Measurements from ENCODE around the gene CHCHD1. TPM values are rescaled to one million over a fixed set of nuclear protein-coding genes. Genes with fewer than 3 reads are reported as not detected.
"Not testable (repeated sequence)": the region's sequence is repeated elsewhere in the genome, so short reads cannot be mapped to it uniquely, and the experiment has no call there.

CHCHD1 gene
- 10 to 100 TPM; 13.2 to 13.7 TPM for total RNA-seq
- polyA plus RNA-seq, result 10 to 100 TPM; 30.2 to 58.9 TPM
- long read RNA-seq, donor 1, transcript CHCHD1-201 (3 exons, 835 nt), result major isoform, 5 of 8 reads
- long read RNA-seq, donor 1, partial matches to known transcripts, result 0 of 8 reads
- long read RNA-seq, donor 1, other reads (novel, unspliced or antisense), result 3 of 8 reads
- long read RNA-seq, donor 2, transcript CHCHD1-201 (3 exons, 835 nt), result major isoform, 5 of 7 reads
- long read RNA-seq, donor 2, partial matches to known transcripts, result 1 of 7 reads
- long read RNA-seq, donor 2, other reads (novel, unspliced or antisense), result 0 of 7 reads

- H3K4me3 ChIP-seq (ENCODE audit: low read length in 2 of 2), result peak within 1 kb of the TSS; percentile 45 to 87
- H3K9me3 ChIP-seq (ENCODE audit: control insufficient read depth, low read length), result no peaks in the 10 kb centered on the region
- DNase-seq, result peak; percentile 96 to 98
- peaks cover 0 to 4% of the 10 kb centered on the region in 2 donors for H3K4me1 ChIP-seq (ENCODE audit: control insufficient read depth in 1 of 2, insufficient read depth in 2 of 2, low read length in 2 of 2)
- peak; percentile 89 for ATAC-seq (ENCODE audit: low FRiP score)
- H3K27ac ChIP-seq (ENCODE audit: low read depth in 1 of 2, low read length in 2 of 2), result peak within 1 kb of the TSS in 1 of 2 donors; percentile 83
- H3K27me3 ChIP-seq (ENCODE audit: control insufficient read depth in 1 of 2, insufficient read depth in 2 of 2, low read length in 1 of 2), result no peaks in the 10 kb centered on the region
- intact Hi-C loops (cut with DNase I), result no loop called here
- H3K36me3 ChIP-seq (ENCODE audit: control insufficient read depth in 1 of 2, insufficient read depth in 2 of 2, low read length in 1 of 2), result no peaks in the 10 kb centered on the region
- 0% methylated on average over 57 of the region's 57 CpGs for WGBS, 2 donors
Measured at GRCh38 chr10:73781879-73782748, at the start of gene CHCHD1. Gene CHCHD1, plus strand, starts transcription at chr10:73782048. Its CDS starts 28 bp downstream, at chr10:73782076.

- H3K36me3 ChIP-seq (ENCODE audit: control insufficient read depth in 1 of 2, insufficient read depth in 2 of 2, low read length in 1 of 2), result no peaks in the 10 kb centered on the region
- intact Hi-C loops (cut with DNase I), result loop anchor here in 1 of 2 donors (5.0 kb wide), 1 partner anchor 40 kb away; a partner anchor contains a TSS
Measured at GRCh38 chr10:73732426-73732825, 49.4 kb upstream of the CHCHD1 start.

GRCh38 chr10:73732931-73733623 is 48.8 kb upstream of the CHCHD1 start:
- no peaks in the 10 kb centered on the region for H3K36me3 ChIP-seq (ENCODE audit: control insufficient read depth in 1 of 2, insufficient read depth in 2 of 2, low read length in 1 of 2)
- H3K27ac ChIP-seq (ENCODE audit: low read depth in 1 of 2, low read length in 2 of 2), result no peak overlapping the region
- no peaks in the 10 kb centered on the region for H3K9me3 ChIP-seq (ENCODE audit: control insufficient read depth, low read length)
- no peaks in the 10 kb centered on the region for H3K4me1 ChIP-seq (ENCODE audit: control insufficient read depth in 1 of 2, insufficient read depth in 2 of 2, low read length in 2 of 2)
- ATAC-seq (ENCODE audit: low FRiP score) (no peak), DNase-seq (peak in 1 of 2 donors; percentile 43)
- H3K4me3 ChIP-seq (ENCODE audit: low read length in 2 of 2), result no peak overlapping the region
- 63% methylated on average over 68 to 84 of the region's 84 CpGs for WGBS, 2 donors
- intact Hi-C loops (cut with DNase I), result loop anchor here in 1 of 2 donors (5.0 kb wide), 1 partner anchor 39 kb away; a partner anchor contains a TSS
- H3K27me3 ChIP-seq (ENCODE audit: control insufficient read depth in 1 of 2, insufficient read depth in 2 of 2, low read length in 1 of 2), result no peaks in the 10 kb centered on the region

More at GRCh38 chr10:73732426-73732825, 49.4 kb upstream of the CHCHD1 start:
- no peak for ATAC-seq (ENCODE audit: low FRiP score)
- H3K4me3 ChIP-seq (ENCODE audit: low read length in 2 of 2), result no peak overlapping the region
- H3K27ac ChIP-seq (ENCODE audit: low read depth in 1 of 2, low read length in 2 of 2), result no peak overlapping the region
- 92 to 93% methylated on average over 20 of the region's 20 CpGs for WGBS, 2 donors
- H3K27me3 ChIP-seq (ENCODE audit: control insufficient read depth in 1 of 2, insufficient read depth in 2 of 2, low read length in 1 of 2), result no peaks in the 10 kb centered on the region
- DNase-seq, result no peak
- H3K4me1 ChIP-seq (ENCODE audit: control insufficient read depth in 1 of 2, insufficient read depth in 2 of 2, low read length in 2 of 2), result no peaks in the 10 kb centered on the region
- H3K9me3 ChIP-seq (ENCODE audit: control insufficient read depth, low read length), result no peaks in the 10 kb centered on the region

- DNase-seq (no peak), ATAC-seq (ENCODE audit: low FRiP score) (no peak)
- WGBS, 2 donors, result 83 to 87% methylated on average over 13 to 16 of the region's 16 CpGs
- intact Hi-C loops (cut with DNase I), result loop anchor here in 1 of 2 donors (5.0 kb wide), 1 partner anchor 38 kb away; a partner anchor contains a TSS
- Histone ChIP-seq H3K4me3 (ENCODE audit: low read length in 2 of 2) (no peak overlapping the region), H3K9me3 (ENCODE audit: control insufficient read depth, low read length) (no peaks in the 10 kb centered on the region), H3K27ac (ENCODE audit: low read depth in 1 of 2, low read length in 2 of 2) (no peak overlapping the region), H3K4me1 (ENCODE audit: control insufficient read depth in 1 of 2, insufficient read depth in 2 of 2, low read length in 2 of 2) (no peaks in the 10 kb centered on the region), H3K36me3 (ENCODE audit: control insufficient read depth in 1 of 2, insufficient read depth in 2 of 2, low read length in 1 of 2) (no peaks in the 10 kb centered on the region), H3K27me3 (ENCODE audit: control insufficient read depth in 1 of 2, insufficient read depth in 2 of 2, low read length in 1 of 2) (no peaks in the 10 kb centered on the region)
Measured at GRCh38 chr10:73734028-73734720, 47.7 kb upstream of the CHCHD1 start.

- no peak overlapping the region for H3K27ac ChIP-seq (ENCODE audit: low read depth in 1 of 2, low read length in 2 of 2)
- no peak for ATAC-seq (ENCODE audit: low FRiP score)
- no peaks in the 10 kb centered on the region for H3K27me3 ChIP-seq (ENCODE audit: control insufficient read depth in 1 of 2, insufficient read depth in 2 of 2, low read length in 1 of 2)
- DNase-seq, result no peak
- no peaks in the 10 kb centered on the region for H3K4me1 ChIP-seq (ENCODE audit: control insufficient read depth in 1 of 2, insufficient read depth in 2 of 2, low read length in 2 of 2)
- no peaks in the 10 kb centered on the region for H3K36me3 ChIP-seq (ENCODE audit: control insufficient read depth in 1 of 2, insufficient read depth in 2 of 2, low read length in 1 of 2)
- 76 to 79% methylated on average over 5 of the region's 5 CpGs for WGBS, 2 donors
- intact Hi-C loops (cut with DNase I), result loop anchor here in 1 of 2 donors (5.0 kb wide), 1 partner anchor 37 kb away; a partner anchor contains a TSS
- H3K4me3 ChIP-seq (ENCODE audit: low read length in 2 of 2), result no peak overlapping the region
- H3K9me3 ChIP-seq (ENCODE audit: control insufficient read depth, low read length), result no peaks in the 10 kb centered on the region
Measured at GRCh38 chr10:73734796-73735305, 47.0 kb upstream of the CHCHD1 start.

GRCh38 chr10:73740501-73741254 is 41.2 kb upstream of the CHCHD1 start:
- H3K4me1 ChIP-seq (ENCODE audit: control insufficient read depth in 1 of 2, insufficient read depth in 2 of 2, low read length in 2 of 2); H3K27me3 ChIP-seq (ENCODE audit: control insufficient read depth in 1 of 2, insufficient read depth in 2 of 2, low read length in 1 of 2); H3K9me3 ChIP-seq (ENCODE audit: control insufficient read depth, low read length); DNase-seq; H3K36me3 ChIP-seq (ENCODE audit: control insufficient read depth in 1 of 2, insufficient read depth in 2 of 2, low read length in 1 of 2); H3K27ac ChIP-seq (ENCODE audit: low read depth in 1 of 2, low read length in 2 of 2); ATAC-seq (ENCODE audit: low FRiP score); H3K4me3 ChIP-seq (ENCODE audit: low read length in 2 of 2); intact Hi-C loops (cut with DNase I): not testable (repeated sequence)
- WGBS, 2 donors, result 91% methylated on average over 18 of the region's 18 CpGs

- no peak overlapping the region for H3K4me3 ChIP-seq (ENCODE audit: low read length in 2 of 2)
- ATAC-seq (ENCODE audit: low FRiP score) (no peak), DNase-seq (no peak)
- intact Hi-C loops (cut with DNase I), result no loop called here
- H3K4me1 ChIP-seq (ENCODE audit: control insufficient read depth in 1 of 2, insufficient read depth in 2 of 2, low read length in 2 of 2), result peaks cover 0 to 11% of the 10 kb centered on the region in 2 donors
- no peaks in the 10 kb centered on the region for H3K27me3 ChIP-seq (ENCODE audit: control insufficient read depth in 1 of 2, insufficient read depth in 2 of 2, low read length in 1 of 2)
- no peaks in the 10 kb centered on the region for H3K9me3 ChIP-seq (ENCODE audit: control insufficient read depth, low read length)
- H3K27ac ChIP-seq (ENCODE audit: low read depth in 1 of 2, low read length in 2 of 2), result no peak overlapping the region
- H3K36me3 ChIP-seq (ENCODE audit: control insufficient read depth in 1 of 2, insufficient read depth in 2 of 2, low read length in 1 of 2), result no peaks in the 10 kb centered on the region
- WGBS, 2 donors, result 92 to 96% methylated on average over 5 of the region's 5 CpGs
Measured at GRCh38 chr10:73742454-73742734, 39.5 kb upstream of the CHCHD1 start.
